ENCODE measurements around the gene SDF4. TPM values are rescaled to one million over a fixed set of nuclear protein-coding genes. Genes with fewer than 3 reads are reported as not detected.
A peak's percentile ranks its signal among the peaks of the same experiment; 100 is the strongest.

The SDF4 gene
- total RNA-seq, 1 experiment from 2014 or later = 254 TPM

GRCh38 chr1:1256956-1257871, 25.4 kb upstream of the SDF4 start:
- Histone ChIP-seq H3K9me3 (ENCODE audit: low read length) (no peaks in the 10 kb centered on the region), H3K4me1 (ENCODE audit: insufficient read depth, low read length) (peaks cover 12% of the 10 kb centered on the region), H3K27me3 (ENCODE audit: low read length) (no peaks in the 10 kb centered on the region), H3K27ac (ENCODE audit: low read length) (no peak overlapping the region), H4K20me1 (ENCODE audit: low read length) (no peaks in the 10 kb centered on the region), H3K36me3 (ENCODE audit: low read depth, low read length) (peaks cover 69% of the 10 kb centered on the region), H3K9me2 (replicated peaks; ENCODE audit: low read length) (no peaks in the 10 kb centered on the region), H3K79me2 (ENCODE audit: low read length) (peaks cover 40% of the 10 kb centered on the region), H3K4me2 (ENCODE audit: low read length) (no peak overlapping the region), H2AFZ (ENCODE audit: low read length) (no peak overlapping the region), H3K9ac (ENCODE audit: low read length) (no peak overlapping the region), H3F3A (ENCODE audit: low read length, unreplicated experiment) (no peaks in the 10 kb centered on the region), H3K4me3 (ENCODE audit: low read length) (no peak overlapping the region)
- no TSS peak for BruUV-seq (replicated peaks)
- no peak for ATAC-seq
- TF ChIP-seq EZH2phosphoT487 (IDR thresholded peaks at IDR 0.05; ENCODE audit: borderline replicate concordance, low read length) = no peak
- no peak for TF ChIP-seq EZH2 (IDR thresholded peaks at IDR 0.05; ENCODE audit: low read length, unreplicated experiment)
- no peak for TF ChIP-seq CTCF (conservative IDR thresholded peaks at IDR 0.05; ENCODE audit: low read depth, low read length)
- ChIA-PET CTCF (no interaction called here), POLR2A (ENCODE audit: unreplicated experiment) (no interaction called here)
- intact Hi-C loops (cut with micrococcal nuclease) = no loop called here
- DNase-seq = no peak

GRCh38 chr1:1255611-1256010, 23.8 kb upstream of the SDF4 start:
- ChIA-PET CTCF (no interaction called here), POLR2A (ENCODE audit: unreplicated experiment) (no interaction called here)
- Histone ChIP-seq H3F3A (ENCODE audit: low read length, unreplicated experiment) (no peaks in the 10 kb centered on the region), H3K4me2 (ENCODE audit: low read length) (no peak overlapping the region), H3K9ac (ENCODE audit: low read length) (no peak overlapping the region), H3K9me2 (replicated peaks; ENCODE audit: low read length) (no peaks in the 10 kb centered on the region), H3K4me1 (ENCODE audit: insufficient read depth, low read length) (peaks cover 12% of the 10 kb centered on the region), H3K27me3 (ENCODE audit: low read length) (no peaks in the 10 kb centered on the region), H3K79me2 (ENCODE audit: low read length) (peaks cover 28% of the 10 kb centered on the region; the same call in 1 of the 2 replicates), H3K36me3 (ENCODE audit: low read depth, low read length) (peaks cover 59% of the 10 kb centered on the region), H3K9me3 (ENCODE audit: low read length) (no peaks in the 10 kb centered on the region), H2AFZ (ENCODE audit: low read length) (no peak overlapping the region), H4K20me1 (ENCODE audit: low read length) (no peaks in the 10 kb centered on the region), H3K4me3 (ENCODE audit: low read length) (no peak overlapping the region), H3K27ac (ENCODE audit: low read length) (no peak overlapping the region)
- no TSS peak for BruUV-seq (replicated peaks)
- TF ChIP-seq EZH2phosphoT487 (IDR thresholded peaks at IDR 0.05; ENCODE audit: borderline replicate concordance, low read length) (no peak), EZH2 (IDR thresholded peaks at IDR 0.05; ENCODE audit: low read length, unreplicated experiment) (no peak), CTCF (conservative IDR thresholded peaks at IDR 0.05; ENCODE audit: low read depth, low read length) (no peak)
- intact Hi-C loops (cut with micrococcal nuclease) = no loop called here
- ATAC-seq (no peak), DNase-seq (no peak)

- Histone ChIP-seq H3K9me2 (replicated peaks; ENCODE audit: low read length) (no peaks in the 10 kb centered on the region), H3K4me1 (ENCODE audit: insufficient read depth, low read length) (peaks cover 12% of the 10 kb centered on the region), H3K9me3 (ENCODE audit: low read length) (no peaks in the 10 kb centered on the region), H4K20me1 (ENCODE audit: low read length) (no peaks in the 10 kb centered on the region), H3F3A (ENCODE audit: low read length, unreplicated experiment) (no peaks in the 10 kb centered on the region), H3K27ac (ENCODE audit: low read length) (no peak overlapping the region), H3K36me3 (ENCODE audit: low read depth, low read length) (peaks cover 54% of the 10 kb centered on the region), H2AFZ (ENCODE audit: low read length) (no peak overlapping the region), H3K4me2 (ENCODE audit: low read length) (no peak overlapping the region), H3K27me3 (ENCODE audit: low read length) (no peaks in the 10 kb centered on the region), H3K4me3 (ENCODE audit: low read length) (no peak overlapping the region), H3K9ac (ENCODE audit: low read length) (no peak overlapping the region), H3K79me2 (ENCODE audit: low read length) (peaks cover 23% of the 10 kb centered on the region; the same call in 1 of the 2 replicates)
- ChIA-PET CTCF (no interaction called here), POLR2A (ENCODE audit: unreplicated experiment) (no interaction called here)
- no peak for TF ChIP-seq EZH2phosphoT487 (IDR thresholded peaks at IDR 0.05; ENCODE audit: borderline replicate concordance, low read length)
- TF ChIP-seq CTCF (conservative IDR thresholded peaks at IDR 0.05; ENCODE audit: low read depth, low read length) = no peak
- no peak for TF ChIP-seq EZH2 (IDR thresholded peaks at IDR 0.05; ENCODE audit: low read length, unreplicated experiment)
- DNase-seq (no peak), ATAC-seq (no peak)
- TSS peak; percentile 57 for BruUV-seq (replicated peaks)
- intact Hi-C loops (cut with micrococcal nuclease) = no loop called here
Measured at GRCh38 chr1:1255078-1255477, 23.3 kb upstream of the SDF4 start.

Measured in PC-3 (cell line).